Panc1 (cell line): Measurements from ENCODE around the gene SPTSSA.

Experiments
- CTCF ChIP-seq: fragments of 450-650 bp; IDR thresholded peaks from 2 replicates; pipeline ENCODE4 v1.5.1; 2017; ENCODE audit warnings: mild to moderate bottlenecking
- SIN3A ChIP-seq: IDR thresholded peaks from 2 replicates; pipeline ENCODE4 v1.6.1; 2012; ENCODE audit warnings: low read depth, mild to moderate bottlenecking, low read length, moderate library complexity, borderline replicate concordance; ENCODE audit not compliant: insufficient read depth
- TCF7L2 ChIP-seq: IDR thresholded peaks from 2 replicates; pipeline ENCODE4 v1.6.1; 2011; ENCODE audit warnings: mild to moderate bottlenecking, low read depth, low read length, inconsistent platforms

- TF ChIP-seq CTCF (no peak), TCF7L2 (no peak), SIN3A (no peak)
These were observed 17.7 kb upstream of the SPTSSA start for GRCh38 chr14:34479694-34480093.
